ENCODE results near the gene OPN1SW. TPM values are rescaled to one million over a fixed set of nuclear protein-coding genes. Genes with fewer than 3 reads are reported as not detected.

OPN1SW gene
- total and polyA plus RNA-seq, 7 donors = 0.10 TPM; not detected in 6

DNA sequence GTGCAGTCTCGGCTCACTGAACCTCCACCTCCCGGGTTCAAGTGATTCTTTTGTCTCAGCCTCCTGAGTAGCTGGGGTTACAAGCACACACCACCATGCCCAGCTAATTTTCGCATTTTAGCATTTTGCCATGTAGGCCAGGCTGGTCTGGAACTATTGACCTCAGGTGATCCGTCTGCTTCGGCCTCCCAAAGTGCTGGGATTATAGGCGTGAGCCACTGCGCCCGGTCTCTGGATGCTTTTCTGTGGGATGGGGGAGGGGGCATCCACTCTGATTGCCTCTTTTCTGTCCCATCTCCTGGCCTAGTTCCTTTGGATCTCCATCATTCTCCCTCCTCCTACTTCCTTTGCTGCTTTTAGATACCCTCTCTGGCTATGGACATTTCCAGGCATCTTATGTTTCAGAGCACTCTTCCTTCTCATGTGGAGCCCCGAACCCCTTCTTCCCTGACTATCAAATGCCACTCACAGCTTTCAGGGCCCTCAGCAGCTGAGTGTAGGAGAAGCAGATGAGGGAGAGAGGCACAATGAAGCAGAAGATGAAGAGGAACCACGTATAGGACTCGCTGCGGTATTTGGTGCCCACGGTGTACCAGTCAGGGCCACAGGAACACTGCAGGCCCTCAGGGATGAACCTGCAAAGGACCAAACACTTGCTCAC is 1.4 kb downstream of the OPN1SW start:
- no peak for DNase-seq
- intact Hi-C loops (cut with DNase I) = no loop called here
- Histone ChIP-seq H3K27ac (no peak overlapping the region), H3K9me3 (no peaks in the 10 kb centered on the region), H3K4me1 (no peaks in the 10 kb centered on the region), H3K27me3 (ENCODE audit: insufficient read depth in 3 of 3, low read length in 2 of 3) (no peaks in the 10 kb centered on the region), H3K4me3 (no peak overlapping the region), H3K36me3 (ENCODE audit: insufficient read depth in 1 of 2, low read depth in 1 of 2) (peaks cover 2 to 39% of the 10 kb centered on the region in 2 donors)
- peak in 2 of 4 donors; percentile 13 to 20 for ATAC-seq
- WGBS, 3 donors = 92 to 94% (median 93%) methylated on average over 13 of the region's 13 CpGs
- TF ChIP-seq, protein P1, sequence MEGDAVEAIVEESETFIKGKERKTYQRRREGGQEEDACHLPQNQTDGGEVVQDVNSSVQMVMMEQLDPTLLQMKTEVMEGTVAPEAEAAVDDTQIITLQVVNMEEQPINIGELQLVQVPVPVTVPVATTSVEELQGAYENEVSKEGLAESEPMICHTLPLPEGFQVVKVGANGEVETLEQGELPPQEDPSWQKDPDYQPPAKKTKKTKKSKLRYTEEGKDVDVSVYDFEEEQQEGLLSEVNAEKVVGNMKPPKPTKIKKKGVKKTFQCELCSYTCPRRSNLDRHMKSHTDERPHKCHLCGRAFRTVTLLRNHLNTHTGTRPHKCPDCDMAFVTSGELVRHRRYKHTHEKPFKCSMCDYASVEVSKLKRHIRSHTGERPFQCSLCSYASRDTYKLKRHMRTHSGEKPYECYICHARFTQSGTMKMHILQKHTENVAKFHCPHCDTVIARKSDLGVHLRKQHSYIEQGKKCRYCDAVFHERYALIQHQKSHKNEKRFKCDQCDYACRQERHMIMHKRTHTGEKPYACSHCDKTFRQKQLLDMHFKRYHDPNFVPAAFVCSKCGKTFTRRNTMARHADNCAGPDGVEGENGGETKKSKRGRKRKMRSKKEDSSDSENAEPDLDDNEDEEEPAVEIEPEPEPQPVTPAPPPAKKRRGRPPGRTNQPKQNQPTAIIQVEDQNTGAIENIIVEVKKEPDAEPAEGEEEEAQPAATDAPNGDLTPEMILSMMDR (IDR thresholded peaks at IDR 0.05) = no peak

DNA sequence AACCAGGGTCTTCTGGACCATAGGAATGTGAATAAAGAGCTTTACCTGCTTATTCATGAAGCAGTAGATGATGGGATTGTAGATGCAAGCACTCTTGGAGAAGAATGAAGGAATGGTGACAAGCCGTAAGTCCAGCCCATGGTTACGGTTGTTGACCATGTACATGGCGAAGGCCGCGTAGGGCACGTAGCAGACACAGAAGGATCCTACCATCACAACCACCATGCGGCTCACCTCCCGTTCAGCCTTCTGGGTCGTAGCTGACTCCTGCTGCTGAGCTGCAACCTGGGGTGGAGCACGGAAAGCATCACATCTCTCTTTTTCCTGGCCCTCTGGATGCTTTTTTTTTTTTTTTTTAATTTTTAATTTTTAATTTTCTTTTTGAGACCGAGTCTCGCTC is 2.0 kb downstream of the OPN1SW start:
- intact Hi-C loops (cut with DNase I) = no loop called here
- DNase-seq (no peak), ATAC-seq (no peak)
- Histone ChIP-seq H3K36me3 (ENCODE audit: insufficient read depth in 1 of 2, low read depth in 1 of 2) (peaks cover 2 to 45% of the 10 kb centered on the region in 2 donors), H3K27ac (no peak overlapping the region), H3K4me1 (no peaks in the 10 kb centered on the region), H3K4me3 (no peak overlapping the region), H3K27me3 (ENCODE audit: insufficient read depth in 3 of 3, low read length in 2 of 3) (no peaks in the 10 kb centered on the region), H3K9me3 (no peaks in the 10 kb centered on the region)
- WGBS, 3 donors = 95 to 98% (median 97%) methylated on average over 12 of the region's 12 CpGs
- TF ChIP-seq, protein P1 (IDR thresholded peaks at IDR 0.05) = no peak

DNA sequence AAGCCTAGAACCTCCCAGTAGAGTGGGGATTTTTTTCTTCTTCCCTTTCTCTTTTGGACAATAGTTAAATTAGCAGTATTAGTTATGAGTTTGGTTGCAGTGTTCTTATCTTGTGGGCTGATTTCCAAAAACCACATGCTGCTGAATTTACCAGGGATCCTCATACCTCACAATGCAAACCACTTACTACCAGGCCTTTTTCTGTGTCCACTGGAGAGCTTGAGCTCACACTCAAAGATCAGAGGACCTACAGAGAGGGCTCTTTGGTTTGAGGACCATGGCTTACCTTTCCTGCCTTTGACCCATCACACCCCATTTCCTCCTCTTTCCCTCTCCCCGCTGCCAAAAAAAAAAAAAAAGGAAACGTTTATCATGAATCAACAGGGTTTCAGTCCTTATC is 5.4 kb downstream of the OPN1SW start:
- TF ChIP-seq, protein P1 (IDR thresholded peaks at IDR 0.05) = no peak
- no peak overlapping the region for H3K4me3 ChIP-seq
- DNase-seq (no peak), ATAC-seq (no peak)
- no peaks in the 10 kb centered on the region for H3K27me3 ChIP-seq (ENCODE audit: insufficient read depth in 3 of 3, low read length in 2 of 3)
- H3K27ac ChIP-seq = no peak overlapping the region
- 59 to 77% (median 62%) methylated on average over 2 of the region's 2 CpGs for WGBS, 3 donors
- H3K4me1 ChIP-seq = peaks cover 13% of the 10 kb centered on the region
- H3K36me3 ChIP-seq (ENCODE audit: insufficient read depth in 1 of 2, low read depth in 1 of 2) = peaks cover 7 to 66% of the 10 kb centered on the region in 2 donors
- no peaks in the 10 kb centered on the region for H3K9me3 ChIP-seq
- intact Hi-C loops (cut with DNase I) = no loop called here

DNA sequence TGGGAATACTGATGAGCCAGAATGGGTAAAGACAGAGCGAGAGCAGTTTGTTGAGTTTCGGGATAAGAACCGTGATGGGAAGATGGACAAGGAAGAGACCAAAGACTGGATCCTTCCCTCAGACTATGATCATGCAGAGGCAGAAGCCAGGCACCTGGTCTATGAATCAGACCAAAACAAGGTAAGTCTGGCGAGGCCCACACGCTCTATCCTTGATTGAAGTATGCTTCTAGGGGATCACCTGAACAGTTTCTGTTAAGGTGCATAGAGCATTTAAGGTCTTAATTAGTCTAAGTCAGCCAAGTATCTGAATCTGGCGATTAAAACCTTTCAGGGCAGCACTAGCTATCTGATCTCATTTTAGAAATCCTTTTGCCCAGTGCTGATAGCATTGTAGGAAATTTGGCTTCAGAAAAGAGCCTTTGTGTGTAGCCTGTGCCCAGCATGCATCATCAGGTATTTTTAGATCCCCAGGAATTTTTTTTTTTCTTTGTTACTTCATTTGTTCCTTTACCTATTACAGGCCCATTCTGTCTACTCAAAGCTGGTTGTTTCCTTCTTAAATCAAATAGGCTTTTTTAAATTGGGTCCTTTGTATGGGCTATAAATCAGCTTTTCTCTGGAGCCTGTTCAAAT is 8.0 kb downstream of the OPN1SW start:
- WGBS, 3 donors = 85 to 89% (median 89%) methylated on average over 6 of the region's 6 CpGs
- H3K27ac ChIP-seq = peak overlapping the region; percentile 49
- ATAC-seq = peak; percentile 67 to 80 (median 76)

More for the DNA sequence above, 8.0 kb downstream of the OPN1SW start:
- TF ChIP-seq, protein P1 (IDR thresholded peaks at IDR 0.05) = no peak
- peaks cover 13% of the 10 kb centered on the region for H3K4me1 ChIP-seq
- intact Hi-C loops (cut with DNase I) = no loop called here
- H3K9me3 ChIP-seq = no peaks in the 10 kb centered on the region
- H3K27me3 ChIP-seq (ENCODE audit: insufficient read depth in 3 of 3, low read length in 2 of 3) = no peaks in the 10 kb centered on the region
- H3K4me3 ChIP-seq = no peak overlapping the region
- DNase-seq = no peak
- H3K36me3 ChIP-seq (ENCODE audit: insufficient read depth in 1 of 2, low read depth in 1 of 2) = peaks cover 7 to 78% of the 10 kb centered on the region in 2 donors

All from psoas muscle (tissue), 8 donors.